ENCODE measurements around the gene NAALADL1. TPM values are rescaled to one million over a fixed set of nuclear protein-coding genes. Genes with fewer than 3 reads are reported as not detected.

NAALADL1 gene
- total RNA-seq, 1 donor from 2014 or later: 14.7 TPM

DNA sequence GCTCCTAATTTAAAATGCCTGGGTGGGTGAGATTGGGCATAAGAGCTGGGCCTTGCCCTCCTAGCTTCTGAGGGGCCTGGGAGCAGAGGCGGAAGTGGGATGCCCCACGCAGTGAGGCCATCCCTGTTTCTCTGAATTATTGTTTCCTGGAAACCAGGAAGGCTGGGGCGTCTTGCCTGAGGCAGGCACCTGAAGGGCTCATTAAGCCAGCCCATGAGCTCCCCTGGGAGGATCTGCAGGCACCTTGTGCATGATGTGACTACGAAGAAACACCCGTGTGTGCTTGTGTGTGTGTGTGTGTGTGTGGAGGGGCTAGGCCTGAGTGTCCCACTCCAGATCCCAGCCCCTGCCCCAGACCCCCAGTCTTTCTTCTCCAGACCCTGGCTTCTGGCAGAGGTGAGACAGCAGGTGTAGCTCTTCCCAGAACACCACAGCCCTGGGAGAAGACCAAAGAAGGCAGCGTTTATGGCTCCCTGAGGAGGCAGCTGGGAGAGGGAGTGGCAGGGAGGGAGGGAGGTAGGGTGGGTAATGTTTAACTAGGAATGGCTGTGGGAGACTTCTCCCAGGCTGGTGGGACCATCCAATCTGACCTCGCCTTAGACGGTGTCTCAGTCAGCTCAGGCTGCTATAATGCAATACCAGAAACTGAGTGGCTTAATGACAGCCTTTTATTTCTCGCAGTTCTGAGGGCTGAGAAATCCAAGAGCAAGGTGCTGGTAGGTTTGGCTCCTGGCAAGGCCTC is 59.5 kb downstream of the NAALADL1 start:
- intact Hi-C loops (cut with DNase I): no loop called here
- ATAC-seq (no peak), DNase-seq (ENCODE audit: low spot score) (no peak)

DNA sequence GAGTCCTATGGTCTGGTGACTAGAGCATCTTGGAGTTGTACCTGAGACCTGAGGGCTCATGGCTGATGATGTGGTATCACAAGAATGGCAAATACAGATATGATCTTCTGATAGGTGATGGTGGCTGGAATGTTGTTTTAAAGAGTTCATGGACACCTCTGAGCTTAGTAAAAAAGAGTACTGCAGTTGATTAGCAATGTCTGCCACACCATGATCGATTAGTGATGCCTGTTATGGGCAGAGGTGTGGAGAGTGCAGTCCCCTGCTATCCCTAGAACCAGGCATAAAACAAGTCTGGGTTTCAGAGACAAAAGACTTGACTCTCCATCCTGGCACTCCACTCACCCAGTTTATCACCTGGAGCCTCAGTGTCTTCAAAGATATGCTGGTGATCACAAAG is 60.2 kb downstream of the NAALADL1 start:
- ATAC-seq (no peak), DNase-seq (ENCODE audit: low spot score) (no peak)
- intact Hi-C loops (cut with DNase I): no loop called here

GRCh38 chr11:64996710-64997380 is 61.5 kb downstream of the NAALADL1 start, which contains the start of gene BATF2:
TSS of gene BATF2 (minus strand) at chr11:64996971. CDS start at chr11:64996914, 57 bp downstream.
- ATAC-seq (peak; percentile 83), DNase-seq (ENCODE audit: low spot score) (peak; percentile 78)
- intact Hi-C loops (cut with DNase I): no loop called here

GRCh38 chr11:64996327-64996709 is 62.0 kb downstream of the NAALADL1 start:
- intact Hi-C loops (cut with DNase I): no loop called here
- ATAC-seq: no peak
- no peak for DNase-seq (ENCODE audit: low spot score)

Small RNA genes within 50 kb of the gene (microRNA-seq; reads per million reads assigned to microRNA genes)
- not detected for gene MIR6879

Other genes with a start within 250 kb of the NAALADL1 start
- gene MEN1, start 248.0 kb downstream of the NAALADL1 start, total RNA-seq: 17.7 TPM
- 0.58 TPM for gene CDC42BPG, start 213.9 kb downstream of the NAALADL1 start, total RNA-seq
- gene EHD1, start 179.9 kb downstream of the NAALADL1 start, total RNA-seq: 64.5 TPM
- 28.0 TPM for gene ATG2A, start 141.3 kb downstream of the NAALADL1 start, total RNA-seq
- 21.1 TPM for gene PPP2R5B, start 133.9 kb downstream of the NAALADL1 start, total RNA-seq
- gene GPHA2, start 122.7 kb downstream of the NAALADL1 start, total RNA-seq: not detected
- not detected for gene MAJIN, start 86.4 kb downstream of the NAALADL1 start, total RNA-seq
- gene BATF2, start 61.6 kb downstream of the NAALADL1 start, total RNA-seq: 2.9 TPM
- gene ARL2, start 44.4 kb downstream of the NAALADL1 start, total RNA-seq: 130 TPM
- gene SNX15, start 31.1 kb downstream of the NAALADL1 start, total RNA-seq: 34.4 TPM
- gene SAC3D1, start 17.3 kb downstream of the NAALADL1 start, total RNA-seq: 4.9 TPM
- 0.71 TPM for gene CDCA5, start 25.5 kb upstream of the NAALADL1 start, total RNA-seq
- 32.9 TPM for gene ZFPL1, start 25.7 kb upstream of the NAALADL1 start, total RNA-seq
- 115 TPM for gene VPS51, start 37.7 kb upstream of the NAALADL1 start, total RNA-seq
- gene TM7SF2, start 53.3 kb upstream of the NAALADL1 start, total RNA-seq: 18.2 TPM
- gene ZNHIT2, start 59.1 kb upstream of the NAALADL1 start, total RNA-seq: 6.8 TPM
- gene FAU, start 63.6 kb upstream of the NAALADL1 start, total RNA-seq: 722 TPM
- gene MRPL49, start 63.8 kb upstream of the NAALADL1 start, total RNA-seq: 32.1 TPM
- 75.9 TPM for gene SYVN1, start 76.0 kb upstream of the NAALADL1 start, total RNA-seq
- not detected for gene SPDYC, start 111.7 kb upstream of the NAALADL1 start, total RNA-seq
- 125 TPM for gene CAPN1, start 123.4 kb upstream of the NAALADL1 start, total RNA-seq
- 5.5 TPM for gene POLA2, start 203.4 kb upstream of the NAALADL1 start, total RNA-seq

Data from sciatic nerve (tissue), 2 donors.